Tracheal epithelial cell (primary cell): ENCODE data around the gene ZCCHC18. TPM values are rescaled to one million over a fixed set of nuclear protein-coding genes. Genes with fewer than 3 reads are reported as not detected.

Source experiments
- total RNA-seq: library from RNA; depleted of rRNA; stranded (reverse); fragments of >200 nt; gene quantifications from 2 replicates; pipeline ENCODE4 v1.2.1, GENCODE V29; 2014

The ZCCHC18 gene
- under 0.01 TPM in 1 of 2 replicates, not detected in the other for total RNA-seq

GRCh38 chrX:104112326-104112951 lies at the start of gene ZCCHC18:
ZCCHC18 (plus strand) TSS chrX:104112523; CDS start chrX:104114112, 1,589 bp downstream.

DNA sequence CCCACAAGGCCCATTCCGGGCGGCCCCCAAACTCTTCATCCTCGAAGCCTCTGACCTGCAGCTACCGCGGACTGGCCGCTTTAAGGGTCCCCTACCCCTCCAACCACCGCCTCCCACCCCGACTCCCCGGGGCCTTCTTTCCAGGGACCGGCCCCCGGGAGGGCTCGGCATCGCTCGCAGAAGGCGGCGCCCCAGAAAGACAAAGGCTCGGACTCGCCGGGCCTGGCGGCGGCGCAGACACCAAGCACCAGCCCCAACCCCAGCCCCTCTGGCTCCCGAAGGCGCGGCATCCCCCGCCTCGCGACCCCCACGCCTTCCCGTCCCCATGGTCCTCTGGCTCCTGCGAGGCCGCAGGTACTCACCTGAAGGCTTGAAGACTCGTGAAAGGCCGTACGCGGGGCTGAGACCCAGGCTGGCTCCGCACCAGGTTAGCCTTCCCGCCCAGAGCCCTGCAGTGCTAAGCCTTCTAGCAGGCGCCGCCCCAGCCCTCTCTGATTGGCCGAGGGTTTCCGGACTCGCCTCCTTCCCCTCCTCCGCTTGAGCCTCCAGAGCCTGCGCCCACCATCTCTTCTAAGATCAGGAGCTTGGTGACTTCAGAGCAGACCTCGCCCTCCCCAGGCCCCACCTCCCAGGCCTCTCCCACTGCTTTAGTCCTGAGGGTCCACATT lies 36.4 kb upstream of the ZCCHC18 start, which contains the start of gene TMSB15C:
Gene TMSB15C, minus strand, starts transcription at position 459 of the 668 bp plus-strand sequence.

GRCh38 chrX:104156630-104157529 lies 44.6 kb downstream of the ZCCHC18 start, which contains the start of gene SLC25A53:
SLC25A53 (minus strand) TSS chrX:104157009; CDS start chrX:104105257, 51,752 bp downstream.

Other genes starting within 250 kb of the ZCCHC18 start
- gene TMSB15B, start 149.9 kb upstream of the ZCCHC18 start, total RNA-seq: 0.64 and 7.2 TPM in 2 replicates
- gene H2BW1, start 98.8 kb upstream of the ZCCHC18 start, total RNA-seq: not detected in 2 replicates
- gene H2BW2, start 72.6 kb upstream of the ZCCHC18 start, total RNA-seq: not detected in 2 replicates
- gene TMSB15C, start 36.3 kb upstream of the ZCCHC18 start, total RNA-seq: 0.21 and 2.2 TPM in 2 replicates
- 2.3 and 3.6 TPM in 2 replicates for gene SLC25A53, start 44.5 kb downstream of the ZCCHC18 start, total RNA-seq
- 29.4 and 35.8 TPM in 2 replicates for gene FAM199X, start 53.9 kb downstream of the ZCCHC18 start, total RNA-seq
- not detected in 2 replicates for gene ESX1, start 142.4 kb downstream of the ZCCHC18 start, total RNA-seq